SU-DHL-6 (cell line): ENCODE data around the gene ITIH4.

ENCODE experiments used
- H2AFZ ChIP-seq: fragments of 200-600 bp; sonication (generic); 2 replicates; pipeline ENCODE4 v1.6.1; 2014; ENCODE audit warnings: low read depth, mild to moderate bottlenecking, moderate library complexity, mixed read lengths, antibody characterized with exemption, low read length; ENCODE audit not compliant: severe bottlenecking
- H3F3A ChIP-seq: fragments of 200-600 bp; shearing (Covaris generic); 2 replicates; pipeline ENCODE4 v1.6.0; 2016; ENCODE audit warnings: antibody characterized with exemption, mild to moderate bottlenecking; ENCODE audit not compliant: insufficient read depth
- H3K27ac ChIP-seq: fragments of 200-600 bp; sonication (generic); 2 replicates; pipeline ENCODE4 v1.5.1; 2016; ENCODE audit warnings: low read depth, mild to moderate bottlenecking, low read length, moderate library complexity, mixed read lengths
- H3K27me3 ChIP-seq: fragments of 200-600 bp; sonication (generic), shearing (Covaris generic); 2 replicates; pipeline ENCODE4 v1.6.0; 2014; ENCODE audit warnings: mild to moderate bottlenecking, low read length
- H3K36me3 ChIP-seq: fragments of 200-600 bp; sonication (generic); 2 replicates; pipeline ENCODE4 v1.6.1; 2014; ENCODE audit warnings: mild to moderate bottlenecking, low read length, mixed read lengths
- H3K4me2 ChIP-seq: fragments of 300-600, 200-600 bp; shearing (Covaris generic), sonication (generic); 2 replicates; pipeline ENCODE4 v1.6.0; 2014; ENCODE audit warnings: low read length, low read depth, mild to moderate bottlenecking; ENCODE audit not compliant: poor library complexity, severe bottlenecking
- H3K4me3 ChIP-seq: fragments of 200-600 bp; sonication (generic); 2 replicates; pipeline ENCODE4 v1.5.1; 2014; ENCODE audit warnings: antibody characterized with exemption, low read length, mild to moderate bottlenecking, mixed read lengths; ENCODE audit not compliant: insufficient read depth, poor library complexity, severe bottlenecking
- H3K79me2 ChIP-seq: fragments of 200-600 bp; sonication (generic); 2 replicates; pipeline ENCODE4 v1.6.1; 2014; ENCODE audit warnings: mild to moderate bottlenecking, low read length, moderate library complexity; ENCODE audit not compliant: insufficient read depth
- H3K9ac ChIP-seq: fragments of 200-600 bp; sonication (generic); 2 replicates; pipeline ENCODE4 v1.7.0; 2014; ENCODE audit warnings: mild to moderate bottlenecking, low read length
- H3K9me2 ChIP-seq: fragments of 200-600 bp; sonication (generic); replicated peaks from 2 replicates; pipeline ENCODE4 v1.6.1; 2014; ENCODE audit warnings: low read length; ENCODE audit not compliant: insufficient read depth
- H3K9me3 ChIP-seq: fragments of 200-600 bp; sonication (generic); 2 replicates; pipeline ENCODE4 v1.6.1; 2014; ENCODE audit warnings: low read length, mixed read lengths; ENCODE audit not compliant: insufficient read depth
- H4K20me1 ChIP-seq: fragments of 200-600 bp; sonication (generic); 2 replicates; pipeline ENCODE4 v1.6.1; 2014; ENCODE audit warnings: low read depth, mild to moderate bottlenecking, antibody characterized with exemption, low read length, moderate library complexity, mixed read lengths
- CTCF ChIP-seq: fragments of 200-600 bp; sonication (generic); IDR thresholded peaks from one replicate; pipeline ENCODE4 v1.5.1; 2017; ENCODE audit warnings: antibody characterized with exemption, mild to moderate bottlenecking, low read length, moderate library complexity; ENCODE audit not compliant: insufficient read depth, poor library complexity, severe bottlenecking
- EZH2phosphoT487 ChIP-seq: fragments of 200-600 bp; sonication (generic), shearing (Covaris generic); conservative IDR thresholded peaks from 2 replicates; pipeline ENCODE4 v1.6.1; 2018; ENCODE audit warnings: mild to moderate bottlenecking, antibody characterized with exemption, low read length, moderate library complexity, mixed read lengths

The ITIH4 gene

DNA sequence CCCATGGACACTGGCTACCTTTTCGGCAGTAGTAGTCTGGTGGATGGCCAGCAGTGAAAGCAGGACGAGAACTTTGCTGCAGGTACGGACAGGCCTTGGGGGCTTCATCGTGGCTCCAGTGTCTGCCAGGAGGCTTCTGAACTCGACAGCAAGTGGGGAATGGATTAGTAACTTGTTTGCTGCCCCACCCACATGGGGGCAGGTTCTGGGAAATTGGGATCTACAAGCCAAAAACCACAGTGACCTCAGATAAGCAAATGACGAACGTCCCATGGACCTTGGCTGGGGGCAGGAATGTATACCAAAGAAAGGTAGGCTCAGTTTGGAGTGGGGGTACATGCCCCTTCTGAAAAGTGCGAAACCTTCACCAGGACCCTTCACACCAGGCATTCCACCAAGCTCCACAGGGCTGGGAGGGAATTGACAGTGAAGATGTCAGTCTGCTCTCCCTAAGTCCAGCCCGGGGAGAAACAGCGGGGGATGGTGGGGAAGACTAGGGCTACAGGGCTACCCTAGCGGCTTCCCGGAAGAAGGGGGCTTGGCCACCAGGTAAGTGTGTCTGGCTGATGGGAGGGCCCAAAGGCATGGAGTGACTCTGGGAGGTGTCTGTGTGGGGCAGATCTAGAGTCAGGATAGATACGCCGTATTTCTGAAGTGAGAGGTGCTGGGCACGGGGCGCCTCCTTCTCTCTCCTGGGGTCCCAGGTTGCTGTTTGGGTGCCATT lies at the start of gene ITIH4:
Gene ITIH4 (minus strand): TSS at position 138 of the 724 bp plus-strand sequence. CDS start 30 bp downstream, at position 108.
- H3K9me2 ChIP-seq: no peaks in the 10 kb centered on the region
- no peaks in the 10 kb centered on the region for H3K79me2 ChIP-seq
- no peak within 1 kb of the TSS for H2AFZ ChIP-seq
- H3F3A ChIP-seq: no peaks in the 10 kb centered on the region
- no peak within 1 kb of the TSS for H3K9ac ChIP-seq
- no peak within 1 kb of the TSS for H3K4me2 ChIP-seq
- no peaks in the 10 kb centered on the region for H3K9me3 ChIP-seq
- no peaks in the 10 kb centered on the region for H3K36me3 ChIP-seq
- H3K27ac ChIP-seq: no peak within 1 kb of the TSS
- H3K4me3 ChIP-seq: no peak within 1 kb of the TSS
- no peak for TF ChIP-seq CTCF
- no peak for TF ChIP-seq EZH2phosphoT487
- H3K27me3 ChIP-seq: no peaks in the 10 kb centered on the region
- H4K20me1 ChIP-seq: no peaks in the 10 kb centered on the region

DNA sequence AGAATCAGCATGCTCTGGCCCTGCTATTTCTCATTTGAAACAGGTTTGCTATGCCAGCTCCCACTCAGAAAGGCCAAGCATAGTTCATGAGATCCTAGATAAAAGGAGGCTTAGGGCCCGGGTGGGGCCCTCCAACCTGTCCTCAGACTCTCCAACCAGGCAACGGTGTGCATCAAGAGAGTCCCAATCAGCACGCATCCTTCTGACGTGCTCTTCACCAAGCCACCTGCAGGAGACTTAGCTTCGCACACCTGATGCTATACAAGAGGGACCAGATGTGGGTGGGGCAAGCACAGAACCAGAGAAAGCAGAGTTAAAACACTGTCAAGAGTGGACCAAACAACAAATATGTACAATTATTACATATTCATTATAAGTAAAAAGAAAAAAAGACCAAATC lies 49.6 kb upstream of the ITIH4 start:
- Histone ChIP-seq H4K20me1 (0 out of 2 replicates have a peak, but pooled peaks cover 4% of the 10 kb centered on the region), H3K79me2 (no peaks in the 10 kb centered on the region)

DNA sequence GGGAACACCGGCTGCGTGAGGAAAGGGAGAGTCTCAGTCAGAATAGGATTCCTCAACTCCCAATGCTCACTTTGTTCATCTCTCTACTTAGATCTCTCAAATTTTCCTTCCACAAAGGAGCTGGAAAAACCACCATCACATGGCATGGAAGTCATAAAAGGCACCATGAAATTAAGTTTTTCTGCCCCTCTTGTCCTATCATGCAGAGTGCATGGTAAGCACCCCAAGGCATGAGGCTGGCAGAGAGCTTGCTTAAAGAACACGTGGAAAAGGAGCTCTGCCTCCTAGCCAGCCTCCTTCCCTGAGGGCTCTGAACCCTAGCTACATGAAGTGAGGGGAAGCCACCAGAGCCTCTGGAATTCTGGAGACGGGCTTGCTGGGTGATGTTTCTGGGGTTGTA lies 49.1 kb upstream of the ITIH4 start:
- Histone ChIP-seq H3K9ac (no peak overlapping the region), H3K27ac (no peak overlapping the region), H4K20me1 (0 out of 2 replicates have a peak, but pooled peaks cover 4% of the 10 kb centered on the region), H3K36me3 (no peaks in the 10 kb centered on the region), H3K9me3 (no peaks in the 10 kb centered on the region), H2AFZ (no peak overlapping the region), H3K4me3 (no peak overlapping the region), H3K9me2 (no peaks in the 10 kb centered on the region), H3K79me2 (no peaks in the 10 kb centered on the region), H3K27me3 (no peaks in the 10 kb centered on the region), H3F3A (no peaks in the 10 kb centered on the region), H3K4me2 (no peak overlapping the region)
- TF ChIP-seq CTCF (no peak), EZH2phosphoT487 (no peak)

More for the DNA sequence above, 49.6 kb upstream of the ITIH4 start:
- H3K27ac ChIP-seq: no peak overlapping the region
- H2AFZ ChIP-seq: no peak overlapping the region
- no peaks in the 10 kb centered on the region for H3K27me3 ChIP-seq
- H3K9me2 ChIP-seq: no peaks in the 10 kb centered on the region
- H3K9ac ChIP-seq: no peak overlapping the region
- H3K4me2 ChIP-seq: no peak overlapping the region
- no peaks in the 10 kb centered on the region for H3F3A ChIP-seq
- TF ChIP-seq EZH2phosphoT487 (no peak), CTCF (no peak)
- H3K9me3 ChIP-seq: no peaks in the 10 kb centered on the region; the same call in 1 of the 2 replicates
- no peak overlapping the region for H3K4me3 ChIP-seq
- no peaks in the 10 kb centered on the region for H3K36me3 ChIP-seq
